HG02970 (cell line): Measurements from ENCODE around the gene DMTF1.
"Not testable (repeated sequence)": the region's sequence is repeated elsewhere in the genome, so short reads cannot be mapped to it uniquely, and the experiment has no call there.

Experiments
- ATAC-seq: cut with Tn5 transposase; IDR thresholded peaks from one replicate; pipeline ENCODE4 v1.9.1; 2021; ENCODE audit warnings: mild to moderate bottlenecking, moderate library complexity, moderate number of reproducible peaks; ENCODE audit not compliant: unreplicated experiment, low FRiP score

The DMTF1 gene, protein sequence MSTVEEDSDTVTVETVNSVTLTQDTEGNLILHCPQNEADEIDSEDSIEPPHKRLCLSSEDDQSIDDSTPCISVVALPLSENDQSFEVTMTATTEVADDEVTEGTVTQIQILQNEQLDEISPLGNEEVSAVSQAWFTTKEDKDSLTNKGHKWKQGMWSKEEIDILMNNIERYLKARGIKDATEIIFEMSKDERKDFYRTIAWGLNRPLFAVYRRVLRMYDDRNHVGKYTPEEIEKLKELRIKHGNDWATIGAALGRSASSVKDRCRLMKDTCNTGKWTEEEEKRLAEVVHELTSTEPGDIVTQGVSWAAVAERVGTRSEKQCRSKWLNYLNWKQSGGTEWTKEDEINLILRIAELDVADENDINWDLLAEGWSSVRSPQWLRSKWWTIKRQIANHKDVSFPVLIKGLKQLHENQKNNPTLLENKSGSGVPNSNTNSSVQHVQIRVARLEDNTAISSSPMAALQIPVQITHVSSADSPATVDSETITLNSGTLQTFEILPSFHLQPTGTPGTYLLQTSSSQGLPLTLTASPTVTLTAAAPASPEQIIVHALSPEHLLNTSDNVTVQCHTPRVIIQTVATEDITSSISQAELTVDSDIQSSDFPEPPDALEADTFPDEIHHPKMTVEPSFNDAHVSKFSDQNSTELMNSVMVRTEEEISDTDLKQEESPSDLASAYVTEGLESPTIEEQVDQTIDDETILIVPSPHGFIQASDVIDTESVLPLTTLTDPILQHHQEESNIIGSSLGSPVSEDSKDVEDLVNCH

DNA sequence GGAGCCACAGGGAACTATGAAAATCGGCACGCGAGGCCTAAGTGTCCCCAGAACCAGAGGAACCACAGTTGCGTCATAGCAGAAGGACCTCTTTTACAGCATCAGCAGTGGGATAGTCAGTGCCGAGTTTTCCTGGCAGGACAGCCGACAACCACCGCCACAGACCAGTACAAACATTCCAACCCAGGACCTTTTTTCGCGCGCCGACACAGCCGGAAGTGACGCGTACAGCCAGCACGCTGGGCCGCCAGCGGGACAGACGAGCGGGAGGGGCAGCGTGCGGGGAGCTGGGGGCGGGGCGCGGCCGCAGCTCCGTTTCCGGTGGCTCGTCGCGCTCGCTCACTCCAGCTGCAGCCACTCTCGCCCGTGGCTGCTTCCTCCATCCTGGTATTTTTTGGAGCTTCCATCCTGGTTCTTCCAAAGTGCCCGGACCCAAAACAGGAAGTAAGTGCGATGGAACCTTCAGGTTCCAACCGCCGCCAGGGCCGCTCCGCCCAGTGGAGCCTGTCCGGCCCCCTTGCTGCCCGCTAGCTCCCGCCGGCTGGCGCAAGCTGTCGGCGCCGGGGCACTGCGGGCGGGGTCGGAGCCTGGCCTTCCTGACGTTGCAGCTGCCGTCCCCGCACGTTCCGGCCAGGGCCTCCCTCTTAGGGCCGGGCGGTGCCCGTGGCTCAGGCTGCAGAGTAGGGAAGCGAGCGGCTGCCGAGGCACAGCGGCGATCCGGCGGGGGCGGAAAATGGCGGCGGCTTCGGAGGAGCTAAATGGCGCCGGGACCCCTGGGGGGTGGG lies at the start of gene DMTF1:
TSS of gene DMTF1 (plus strand) at position 342 of the 785 bp plus-strand sequence. CDS start 12,489 bp downstream, outside the sequence.
- ATAC-seq = peak; percentile 93

DNA sequence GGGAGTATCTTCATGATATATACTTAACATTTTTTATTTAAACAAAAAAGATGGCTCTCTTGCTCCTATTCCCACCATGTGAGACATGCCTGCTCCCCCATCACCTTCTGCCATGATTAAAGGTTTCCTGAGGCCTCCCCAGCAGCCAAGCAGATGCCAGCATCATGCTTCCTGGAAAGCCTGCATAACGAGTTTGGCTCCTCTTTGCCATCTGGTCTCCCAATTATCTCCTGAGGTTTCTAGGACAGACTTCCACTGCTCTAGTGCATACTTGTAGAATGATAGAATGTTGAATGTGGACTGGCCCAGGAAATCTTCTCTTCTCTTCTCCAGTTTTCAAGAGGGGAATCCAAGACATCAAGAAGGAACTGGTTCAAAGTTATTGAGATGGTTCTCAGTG lies 46.9 kb upstream of the DMTF1 start:
- ATAC-seq = no peak

DNA sequence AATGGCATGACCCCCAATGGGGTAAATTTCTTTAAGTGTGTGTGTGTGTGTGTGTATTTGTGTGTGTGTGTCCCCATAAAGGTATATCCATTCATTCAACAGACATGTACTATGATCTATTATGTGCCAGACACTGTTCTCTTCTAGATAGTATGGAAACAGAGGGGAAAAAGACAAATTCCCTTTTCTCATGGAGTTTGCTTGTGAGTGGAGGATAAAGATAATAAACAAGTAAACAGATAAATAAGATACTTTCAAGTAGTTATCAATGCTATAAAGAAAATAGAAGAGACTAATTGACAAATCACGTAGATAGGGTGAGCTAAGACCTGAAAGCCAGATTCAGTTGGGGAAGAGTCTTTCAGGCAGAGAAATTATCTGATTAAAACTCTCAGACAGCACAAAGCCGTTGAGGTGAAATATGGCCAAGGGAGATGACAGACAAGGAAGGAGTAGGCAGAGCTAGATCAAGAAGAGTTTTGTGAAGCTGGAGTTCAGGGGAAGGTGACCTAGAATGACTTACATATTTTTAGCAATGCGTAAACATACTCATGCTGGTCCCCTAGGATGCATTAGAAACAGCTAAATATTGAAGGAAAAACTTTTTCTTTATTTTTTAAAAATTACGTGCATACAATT lies 45.2 kb upstream of the DMTF1 start:
- no peak for ATAC-seq

DNA sequence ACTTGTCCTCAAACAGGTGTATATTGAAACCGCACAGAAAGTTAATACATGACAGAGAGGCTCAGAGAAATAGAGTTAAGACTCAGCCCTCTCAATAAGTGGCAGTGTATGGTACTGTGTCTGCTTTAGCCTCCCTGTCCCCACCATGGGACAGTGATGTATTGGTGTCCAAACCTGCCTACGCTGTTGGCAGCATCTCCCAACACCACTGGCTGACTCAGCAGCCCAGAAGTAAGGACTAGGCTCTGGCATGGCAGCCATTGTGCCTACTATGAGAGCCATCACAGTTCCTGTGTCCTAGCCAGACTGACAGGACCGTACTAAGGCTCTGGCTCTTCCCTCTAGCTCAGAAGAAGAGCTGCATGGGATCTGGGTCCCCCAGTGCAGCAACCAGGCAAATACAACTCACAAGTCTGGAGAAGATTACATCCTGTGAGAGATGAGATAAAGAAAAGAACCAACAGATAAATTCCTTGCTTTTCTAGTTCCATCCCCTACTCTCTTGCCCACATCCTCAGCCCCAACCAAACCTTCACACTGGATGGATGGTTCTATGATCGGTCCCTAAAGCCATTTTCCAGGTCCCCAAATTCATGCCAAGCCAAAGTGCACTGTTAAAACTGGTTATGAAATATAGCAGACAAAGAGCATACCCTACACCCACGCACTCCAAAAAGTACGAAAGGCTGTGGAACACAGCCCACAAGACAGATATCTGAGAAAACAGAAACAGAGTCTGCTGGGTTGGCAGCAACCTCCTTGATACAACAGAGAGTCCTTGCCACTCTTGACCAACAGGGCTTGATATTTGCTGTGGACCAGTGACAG lies 44.1 kb upstream of the DMTF1 start:
- ATAC-seq = no peak

DNA sequence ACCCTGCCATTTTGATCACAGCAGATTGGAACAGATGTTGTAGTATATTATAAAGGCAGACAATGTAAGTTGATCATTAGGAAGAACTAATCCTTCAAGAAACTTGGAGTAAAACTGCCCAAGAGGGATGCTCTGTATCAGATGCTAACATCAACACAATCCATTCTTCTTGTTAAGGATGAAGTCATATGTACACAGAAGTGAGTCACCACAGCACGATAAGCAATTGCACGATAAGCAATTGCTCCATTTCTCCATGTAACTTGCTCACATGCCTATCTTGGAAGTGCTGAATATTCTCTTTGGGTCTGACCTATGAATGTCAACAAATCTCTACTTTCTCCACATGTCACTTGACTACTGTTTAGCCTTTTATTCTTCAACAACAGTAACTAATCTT lies 41.5 kb upstream of the DMTF1 start:
- no peak for ATAC-seq

DNA sequence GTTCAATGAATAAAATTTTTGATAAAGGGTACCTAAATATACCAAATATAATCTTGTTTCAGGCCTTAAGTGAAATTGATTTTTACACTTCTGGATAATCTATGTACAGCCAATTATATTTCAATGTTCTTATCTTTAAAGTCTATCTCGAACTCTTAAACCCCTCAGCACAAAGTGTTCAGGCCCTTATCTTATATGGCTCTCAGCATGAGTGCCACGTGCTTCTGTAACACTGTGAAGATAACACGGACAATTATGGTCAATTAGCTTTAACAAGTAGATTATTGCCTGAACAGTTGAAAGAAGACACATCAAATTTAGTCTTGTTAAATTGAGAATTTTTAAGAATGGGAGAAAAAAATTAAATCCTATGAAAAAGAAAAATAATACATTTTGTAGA lies 40.4 kb upstream of the DMTF1 start:
- ATAC-seq = no peak

DNA sequence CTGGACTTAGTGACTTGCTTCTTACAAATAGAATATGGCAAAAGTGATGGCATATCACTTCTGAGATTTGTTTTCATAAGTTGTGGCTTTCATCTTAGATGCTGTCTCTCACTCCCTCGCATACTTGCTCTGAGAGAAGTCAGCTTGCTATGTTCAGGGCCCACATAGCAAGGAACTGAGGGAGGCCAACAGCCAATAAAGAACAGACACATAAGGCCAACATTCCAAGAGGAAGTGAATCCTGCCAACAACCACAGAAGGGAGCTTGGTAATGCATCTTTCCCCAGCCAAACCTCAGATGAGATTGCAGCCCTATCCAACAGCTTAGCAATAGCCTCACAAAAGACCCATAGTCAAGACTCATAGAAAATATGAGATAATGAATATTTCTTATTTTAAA lies 39.2 kb upstream of the DMTF1 start:
- ATAC-seq = no peak

DNA sequence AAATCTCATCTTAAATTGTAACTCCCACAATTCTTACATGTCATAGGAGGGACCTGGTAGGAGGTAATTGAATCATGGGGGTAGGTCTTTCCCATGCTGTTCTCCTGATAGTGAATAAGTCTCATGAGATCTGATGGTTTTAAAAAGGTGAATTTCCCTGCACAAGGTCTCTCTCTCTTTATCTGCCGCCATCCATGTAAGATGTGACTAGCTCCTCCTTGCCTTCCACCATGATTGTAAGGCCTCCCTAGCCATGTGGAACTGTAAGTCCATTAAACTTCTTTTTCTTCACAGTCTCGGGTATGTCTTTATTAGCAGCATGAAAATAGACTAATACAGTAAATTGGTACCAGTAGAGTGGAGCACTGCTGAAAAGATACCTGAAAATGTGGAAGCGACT lies 38.3 kb upstream of the DMTF1 start:
- ATAC-seq = not testable (repeated sequence)

DNA sequence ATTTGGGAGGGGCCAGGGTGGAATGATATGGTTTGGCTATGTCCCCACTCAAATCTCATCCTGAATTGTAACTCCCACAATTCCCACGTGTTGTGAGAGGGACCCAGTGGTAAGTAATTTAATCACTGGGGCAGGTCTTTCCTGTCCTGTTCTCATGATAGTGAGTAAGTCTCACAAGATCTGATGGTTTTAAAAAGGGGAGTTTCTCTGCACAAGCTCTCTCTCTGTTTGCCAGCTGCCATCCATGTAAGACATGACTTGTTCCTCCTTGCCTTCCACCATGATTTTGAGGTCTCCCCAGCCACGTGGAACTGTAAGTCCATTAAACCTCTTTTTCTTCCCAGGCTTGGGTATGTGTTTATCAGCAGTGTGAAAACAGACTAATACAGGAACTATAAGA lies 36.5 kb upstream of the DMTF1 start:
- ATAC-seq = not testable (repeated sequence)

DNA sequence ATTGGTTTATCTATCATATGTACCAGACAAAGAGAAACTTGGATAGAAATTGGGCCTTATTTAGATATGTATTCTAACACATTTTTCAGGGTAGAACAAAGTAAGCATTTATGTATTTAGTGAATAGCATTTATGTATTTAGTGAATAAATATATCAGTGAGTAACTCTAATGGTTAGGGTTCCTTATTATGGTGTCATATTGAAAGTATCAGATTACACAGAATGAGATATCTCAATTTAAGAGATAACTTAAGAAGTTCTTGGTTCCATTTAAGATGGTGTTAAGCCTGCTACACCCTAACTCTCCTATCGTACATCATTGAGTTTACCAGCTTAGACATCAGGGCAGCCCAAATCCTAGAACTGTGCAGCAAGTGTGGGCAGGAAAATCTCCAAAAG lies 35.9 kb upstream of the DMTF1 start:
- ATAC-seq = no peak

DNA sequence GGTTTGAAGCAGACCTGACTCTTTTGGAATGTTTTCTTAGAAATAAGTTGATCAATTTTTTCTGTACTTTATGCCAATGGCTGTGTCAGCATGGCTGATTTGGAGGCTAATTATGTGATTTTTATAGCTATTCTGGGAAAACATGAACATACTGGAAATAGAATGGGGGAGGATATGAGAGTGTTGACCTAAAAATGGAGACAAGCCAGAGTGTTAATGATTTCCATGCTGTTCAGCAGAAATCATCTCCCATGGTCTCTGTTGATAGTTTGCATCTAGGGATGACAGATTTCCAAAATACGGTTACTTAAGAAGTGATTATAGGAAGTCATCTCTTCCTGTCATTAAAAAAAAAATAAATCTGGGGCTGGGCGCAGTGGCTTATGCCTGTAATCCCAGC lies 32.7 kb upstream of the DMTF1 start:
- ATAC-seq = no peak

DNA sequence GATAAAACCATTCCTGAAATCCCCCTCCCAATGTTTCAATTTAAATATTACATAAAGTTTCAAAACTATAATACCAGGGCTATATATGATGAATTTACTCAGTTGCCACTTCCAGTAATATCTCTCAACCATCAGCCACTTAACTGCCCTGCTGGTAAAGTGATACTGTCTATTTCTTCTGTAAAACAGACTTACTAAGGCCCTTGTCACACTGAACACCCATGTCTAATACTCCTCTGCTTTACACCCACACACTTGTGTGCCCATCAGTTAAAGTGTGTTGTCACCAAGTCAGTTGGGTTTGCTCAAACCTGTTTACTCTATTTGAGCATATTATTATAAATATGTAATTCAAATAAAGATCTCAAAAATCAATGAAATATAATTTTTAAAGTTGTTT lies 29.1 kb upstream of the DMTF1 start:
- no peak for ATAC-seq

DNA sequence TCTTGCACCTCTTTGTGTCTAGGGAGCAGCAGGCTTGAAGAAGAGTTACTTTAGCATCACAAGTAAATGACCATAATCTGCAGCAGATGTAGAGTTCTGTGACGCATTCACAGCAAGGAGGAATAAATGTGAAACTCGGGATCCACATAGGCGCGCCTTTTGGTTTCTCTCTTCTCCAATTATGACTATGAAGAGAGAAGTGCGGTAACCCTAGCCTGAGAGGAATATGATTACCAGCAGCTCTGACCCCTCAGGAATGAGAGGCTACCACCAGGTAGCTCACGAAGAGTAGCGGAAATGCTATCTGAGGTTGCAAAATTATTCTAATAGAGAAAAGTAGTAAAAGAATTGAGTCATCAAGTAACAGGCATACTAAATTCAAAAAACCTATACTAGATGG lies 25.2 kb upstream of the DMTF1 start:
- no peak for ATAC-seq

DNA sequence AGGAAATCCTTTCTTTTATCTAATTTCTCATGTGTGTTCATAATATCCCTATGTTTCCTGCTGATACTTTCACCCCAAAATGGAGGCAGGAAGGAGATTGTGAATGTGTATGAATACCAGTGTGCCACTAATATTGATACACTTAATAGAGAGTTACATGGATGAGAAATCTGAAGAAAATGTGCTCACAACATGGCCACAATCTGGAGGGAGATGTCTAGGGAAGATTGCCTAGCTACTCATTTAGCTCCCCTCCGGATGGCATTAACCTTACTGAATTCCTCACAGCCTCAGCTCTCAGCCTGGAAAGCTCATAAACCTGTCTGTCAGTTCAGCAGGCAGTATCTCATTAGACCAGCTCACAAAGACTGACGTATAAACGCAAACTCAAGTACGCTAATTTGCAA lies 23.4 kb upstream of the DMTF1 start:
- ATAC-seq = no peak

DNA sequence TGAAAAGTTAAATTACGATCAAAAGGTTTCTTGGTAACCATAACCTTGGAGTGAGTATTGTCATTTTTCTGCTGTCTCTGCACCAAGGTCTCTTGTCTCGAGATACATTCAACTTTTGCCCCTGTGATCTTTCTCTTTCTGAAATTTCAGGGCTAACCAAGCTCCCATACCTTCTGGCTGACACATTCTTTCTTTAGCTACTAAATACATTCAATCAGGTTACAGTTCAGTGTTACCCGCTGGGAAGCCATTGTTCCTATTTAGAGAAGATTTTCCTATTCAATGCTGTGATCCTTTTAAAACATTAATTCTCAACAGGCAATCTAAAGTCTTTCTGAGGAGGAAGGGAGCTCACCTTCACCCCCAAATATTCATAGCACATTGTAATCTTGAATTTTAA lies 22.9 kb upstream of the DMTF1 start:
- ATAC-seq = no peak

DNA sequence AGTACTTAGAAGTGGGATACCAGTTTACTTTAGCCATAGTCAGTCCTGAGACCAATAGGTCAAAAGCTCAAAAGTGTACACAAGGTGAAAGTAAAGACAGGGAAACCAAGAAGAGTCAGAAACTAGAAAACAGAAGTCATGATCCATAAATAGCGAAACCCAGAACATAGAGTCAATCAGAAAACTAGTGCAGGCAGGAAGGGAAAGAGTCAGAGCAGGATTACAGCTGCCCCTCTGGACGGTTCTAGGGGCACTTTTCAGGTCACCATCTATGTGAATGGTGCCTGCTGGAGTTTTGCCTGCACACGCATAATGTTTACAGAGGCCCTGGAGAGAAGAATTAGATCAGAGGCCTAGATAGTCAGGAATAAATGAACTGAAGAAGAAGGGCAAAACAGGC lies 22.4 kb upstream of the DMTF1 start:
- ATAC-seq = peak; percentile 95

DNA sequence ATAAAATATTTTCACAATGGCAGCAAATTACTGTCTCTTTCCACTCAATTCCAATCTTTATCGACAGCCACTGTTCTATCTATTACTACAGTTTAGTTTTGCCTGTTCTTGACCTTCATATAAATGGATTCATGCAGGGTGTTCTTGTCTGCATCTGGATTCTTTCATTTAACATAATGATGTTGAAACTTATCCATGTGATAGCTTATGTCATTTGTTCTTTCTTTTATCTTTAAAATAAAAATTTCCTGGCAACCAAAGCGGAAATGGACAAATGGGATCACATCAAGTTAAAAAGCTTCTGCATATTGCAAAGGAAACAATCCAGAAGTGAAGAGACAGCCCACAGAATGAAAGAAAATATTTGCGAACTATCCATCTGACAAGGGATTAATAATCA lies 20.5 kb upstream of the DMTF1 start:
- ATAC-seq = no peak

DNA sequence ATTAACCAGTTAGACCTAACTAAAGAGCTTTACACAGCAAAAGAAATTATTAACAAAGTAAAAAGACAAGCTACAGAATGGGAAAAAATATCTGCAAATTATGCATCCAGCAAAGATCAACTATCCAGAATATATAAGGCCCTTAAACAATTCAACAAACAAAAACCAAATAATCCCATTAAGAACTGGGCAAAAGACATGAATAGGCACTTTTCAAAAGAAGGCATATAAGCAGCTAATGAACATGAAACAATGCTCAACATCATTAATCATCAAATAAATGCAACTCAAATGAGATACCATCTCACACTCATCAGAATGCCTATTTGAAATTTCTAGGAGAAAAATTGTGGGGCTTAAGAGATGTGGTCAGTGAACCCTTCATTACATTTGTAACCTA lies 15.0 kb upstream of the DMTF1 start:
- no peak for ATAC-seq

DNA sequence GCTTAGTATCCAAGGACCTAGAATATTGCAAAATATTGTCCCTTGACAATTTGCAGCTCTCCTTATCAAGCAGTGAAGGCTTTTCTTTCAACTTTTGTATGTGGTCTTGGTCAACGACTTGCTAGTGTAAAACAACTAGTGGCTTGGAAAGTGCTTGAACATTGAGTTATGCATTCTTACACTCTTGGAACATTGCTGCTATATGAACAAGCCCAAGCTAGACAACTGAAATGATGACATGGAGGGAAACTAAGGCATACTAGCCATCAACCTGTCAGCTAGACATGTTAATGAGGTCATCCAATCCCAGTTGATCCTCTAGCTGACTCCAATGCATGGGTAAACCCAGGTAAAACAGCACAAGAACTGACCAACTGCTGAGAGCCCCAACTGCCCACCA lies 12.7 kb upstream of the DMTF1 start:
- no peak for ATAC-seq

DNA sequence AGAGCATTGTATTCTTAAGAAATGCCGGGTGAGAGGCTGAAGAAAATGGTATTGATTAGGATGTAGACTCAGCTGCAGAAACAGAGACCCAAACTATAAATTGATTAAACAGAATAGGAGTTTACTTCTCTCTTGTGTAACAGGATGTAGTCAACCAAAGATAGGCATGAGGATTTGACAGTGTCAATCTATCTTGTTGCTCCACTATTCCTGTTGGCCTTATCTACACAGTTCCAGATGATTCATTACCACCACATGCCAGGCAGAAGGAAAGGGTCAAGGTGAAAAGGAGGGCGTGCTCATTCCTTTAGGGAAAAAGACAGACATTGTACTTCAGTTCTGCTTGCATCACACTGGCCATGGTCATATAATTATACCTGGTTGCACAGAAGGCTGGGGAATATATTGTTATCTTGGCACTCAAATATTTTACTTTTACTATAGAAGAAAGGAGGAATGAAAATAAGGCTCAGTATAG lies 11.9 kb upstream of the DMTF1 start:
- ATAC-seq = no peak
